ENCODE results near the gene NLGN1. TPM values are rescaled to one million over a fixed set of nuclear protein-coding genes. Genes with fewer than 3 reads are reported as not detected.

Gene NLGN1
- total and polyA plus RNA-seq, 2 of the 8 experiments (the other 6 are each of a cell fraction or from before 2014, with no cell fraction given), result 7.8 to 14.8 TPM

- WGBS, 2 experiments (ENCODE audit: extremely low coverage in 1 of 2, insufficient coverage in 1 of 2, insufficient read length in 1 of 2, insufficient replicate concordance in 2 of 2, low coverage in 1 of 2, low lambda C conversion rate in 2 of 2, missing lambda C conversion rate in 1 of 2), result 89 to 100% methylated on average over 1 to 7 of the region's 7 CpGs
- DNase-seq (ENCODE audit: low read depth in 1 of 2, low spot score in 2 of 2) (no peak), FAIRE-seq (no peak)
- no peak overlapping the region for H3K23ac ChIP-seq (ENCODE audit: insufficient read length)
- H3K79me1 ChIP-seq (ENCODE audit: low read depth, low read length), result no peaks in the 10 kb centered on the region
- no peak overlapping the region for H3K9ac ChIP-seq (replicated peaks in 1 of 4; ENCODE audit: extremely low read depth in 1 of 4, low read depth in 3 of 4, low read length in 3 of 4)
- H4K91ac ChIP-seq (replicated peaks; ENCODE audit: insufficient read length, low read length), result no peak overlapping the region
- H3K27me3 ChIP-seq (replicated peaks in 1 of 4; ENCODE audit: control insufficient read depth in 3 of 4, extremely low read depth in 1 of 4, insufficient read depth in 3 of 4, low read length in 3 of 4), result no peaks in the 10 kb centered on the region
- H2BK20ac ChIP-seq (ENCODE audit: low read length), result no peak overlapping the region
- no peaks in the 10 kb centered on the region for H3K79me2 ChIP-seq (ENCODE audit: control insufficient read depth in 1 of 2, insufficient read depth in 2 of 2, low read length in 2 of 2)
- H2AFZ ChIP-seq (ENCODE audit: low read length), result no peak overlapping the region
- H3K56ac ChIP-seq (replicated peaks; ENCODE audit: insufficient read length, low read depth, low read length), result no peak overlapping the region
- no peak overlapping the region for H3K14ac ChIP-seq (ENCODE audit: insufficient read length)
- no peak overlapping the region for H2BK15ac ChIP-seq (ENCODE audit: low read length)
- no peak overlapping the region for H3K4me2 ChIP-seq (ENCODE audit: insufficient read depth in 1 of 2, low read depth in 2 of 2, low read length in 2 of 2)
- no peak overlapping the region for H3K27ac ChIP-seq (ENCODE audit: low read depth, low read length)
- no peaks in the 10 kb centered on the region for H3K36me3 ChIP-seq (ENCODE audit: control insufficient read depth in 2 of 4, insufficient read depth in 4 of 4, low read length in 3 of 4)
- H3K4me1 ChIP-seq (replicated peaks in 1 of 4; ENCODE audit: control insufficient read depth in 3 of 4, insufficient read depth in 4 of 4, low read length in 3 of 4), result no peaks in the 10 kb centered on the region; a peak in 1 of 7 replicates
- no peaks in the 10 kb centered on the region for H3K23me2 ChIP-seq (ENCODE audit: low read depth, low read length)
- H3K4ac ChIP-seq (replicated peaks; ENCODE audit: insufficient read length, low read depth, low read length), result no peak overlapping the region
- CTCF ChIA-PET (ENCODE audit: partially characterized antibody), result no interaction called here
- H2BK12ac ChIP-seq (ENCODE audit: low read depth, low read length), result no peak overlapping the region
- POLR2A ChIA-PET (ENCODE audit: partially characterized antibody), result interaction anchor here (0.6 kb wide), 1 partner anchor 53 kb away, joined by 4 read pairs; no protein-coding TSS in a partner anchor
- no peak overlapping the region for H4K8ac ChIP-seq (ENCODE audit: extremely low read depth, insufficient read depth, low read length)
- H2BK5ac ChIP-seq (ENCODE audit: low read depth, low read length), result no peak overlapping the region
- no peak overlapping the region for H4K5ac ChIP-seq (ENCODE audit: insufficient read length, low read depth, low read length)
- no peak overlapping the region for H3K4me3 ChIP-seq (ENCODE audit: extremely low read depth in 1 of 4, insufficient read depth in 2 of 4, low read depth in 3 of 4, low read length in 4 of 4)
- no peak overlapping the region for H3K18ac ChIP-seq (ENCODE audit: extremely low read depth, low read length)
- no peak overlapping the region for H2AK5ac ChIP-seq (ENCODE audit: low read depth, low read length)
- H2BK120ac ChIP-seq (replicated peaks; ENCODE audit: low read depth, low read length), result no peak overlapping the region
- no peaks in the 10 kb centered on the region for H4K20me1 ChIP-seq (replicated peaks in 1 of 2; ENCODE audit: control insufficient read depth in 1 of 2, insufficient read depth in 2 of 2, low read length in 2 of 2)
- H3K9me3 ChIP-seq (ENCODE audit: insufficient read depth in 2 of 2, low read depth in 1 of 2, low read length in 1 of 2), result no peaks in the 10 kb centered on the region
- TF ChIP-seq KDM5A (IDR thresholded peaks at IDR 0.05; ENCODE audit: low read length) (no peak), CTCF (IDR thresholded peaks at IDR 0.05; ENCODE audit: control extremely low read depth in 1 of 3, insufficient read depth in 1 of 3, low read depth in 1 of 3, low read length in 3 of 3) (no peak), GABPA (IDR thresholded peaks at IDR 0.05; ENCODE audit: borderline replicate concordance, insufficient read depth, low read length) (no peak), TAF1 (IDR thresholded peaks at IDR 0.05; ENCODE audit: low read depth, low read length) (no peak), SAP30 (IDR thresholded peaks at IDR 0.05; ENCODE audit: insufficient read depth, insufficient replicate concordance, low read length) (no peak), BCL11A (IDR thresholded peaks at IDR 0.05; ENCODE audit: low read depth in 2 of 2, low read length in 2 of 2) (no peak), TBP (IDR thresholded peaks at IDR 0.05; ENCODE audit: low read depth, low read length) (no peak), SIRT6 (IDR thresholded peaks at IDR 0.05; ENCODE audit: low read length) (no peak)
These were observed 898.0 kb downstream of the NLGN1 start for GRCh38 chr3:174295306-174296092.
